HepG2 (cell line): ENCODE data around the gene HDDC2. TPM values are rescaled to one million over a fixed set of nuclear protein-coding genes. Genes with fewer than 3 reads are reported as not detected.
A peak's percentile ranks its signal among the peaks of the same experiment; 100 is the strongest.

Experiments
- ATAC-seq: fragments of 200-7000 bp; cut with Tn5 transposase; 3 replicates; pipeline ENCODE4 v1.9.1; 2020; ENCODE audit warnings: mild to moderate bottlenecking, moderate library complexity
- BruUV-seq: library from RNA; stranded (reverse); fragments of 400-500 nt; replicated peaks from 2 replicates; lab custom pipeline; 2021; lab: Mats Ljungman, UMichigan
- CTCF ChIA-PET: fragments of 300-600 bp; formaldehyde crosslinking; extraction: SDS; loops from one replicate; lab custom pipeline; 2021; ENCODE audit warnings: low total read pairs, inconsistent platforms, low intra/inter-chr PET ratio; lab: Yijun Ruan, JAX
- POLR2A ChIA-PET: fragments of 350-600 bp; sonication (Branson Sonifier 250); formaldehyde crosslinking; loops from one replicate; lab custom pipeline; 2020; ENCODE audit warnings: antibody characterized with exemption, inconsistent platforms; lab: Yijun Ruan, JAX
- DNase-seq: peaks from one replicate; pipeline ENCODE4 v3.0.0-alpha.2; 2015; ENCODE audit warnings: low spot score
- FAIRE-seq: peaks from 3 replicates; lab custom pipeline; 2011; peaks lifted over from hg19 to GRCh38; lab: Jason Lieb, UNC
- H2AFZ ChIP-seq: one replicate; pipeline ENCODE4 v1.6.1; 2011; ENCODE audit warnings: low read length, inconsistent platforms
- H3K27ac ChIP-seq: fragments of 300-600 bp; 3 replicates; pipeline ENCODE4 v1.8.0; 2011; ENCODE audit warnings: mixed run types, mild to moderate bottlenecking, mixed read lengths, low read length, inconsistent platforms; ENCODE audit not compliant: insufficient read depth; ENCODE audit errors: extremely low read length
- H3K27me3 ChIP-seq, 2 experiments: fragments of 200-600 bp in 1 of 2; 2 replicates in 1 of 2; 3 replicates in 1 of 2; pipeline versions ENCODE4 v1.6.0 to v1.8.0; 2011; ENCODE audit warnings: low read length in 2 of 2, mild to moderate bottlenecking in 2 of 2, moderate library complexity in 2 of 2, inconsistent platforms in 1 of 2; ENCODE audit not compliant: insufficient read depth in 2 of 2, control insufficient read depth in 1 of 2
- H3K36me3 ChIP-seq, 2 experiments: fragments of 200-600 bp in 1 of 2; replicated peaks in 1 of 2; 2 replicates in 1 of 2; 3 replicates in 1 of 2; pipeline versions ENCODE4 v1.5.1 to v1.8.0; 2011; ENCODE audit warnings: low read length in 2 of 2, inconsistent platforms in 1 of 2; ENCODE audit not compliant: insufficient read depth in 2 of 2, control insufficient read depth in 1 of 2
- H3K4me1 ChIP-seq: 2 replicates; pipeline ENCODE4 v1.5.1; 2012; ENCODE audit warnings: low read length, inconsistent platforms; ENCODE audit not compliant: insufficient read depth
- H3K4me2 ChIP-seq: 2 replicates; pipeline ENCODE4 v1.6.0; 2011; ENCODE audit warnings: low read depth, low read length, inconsistent platforms
- H3K4me3 ChIP-seq, 3 experiments: fragments of 200-600 bp in 1 of 3; sonication (generic), shearing (Covaris generic) in 1 of 3; replicated peaks in 1 of 3; 2 replicates each; pipeline ENCODE4 v1.5.1; 2011 to 2016; ENCODE audit warnings: low read length in 3 of 3, inconsistent platforms in 2 of 3, low read depth in 2 of 3, mild to moderate bottlenecking in 2 of 3, control low read depth in 1 of 3, mixed read lengths in 1 of 3; ENCODE audit not compliant: insufficient read depth in 1 of 3
- H3K79me2 ChIP-seq: one replicate; pipeline ENCODE4 v1.6.1; 2011; ENCODE audit warnings: low read length, inconsistent platforms; ENCODE audit not compliant: insufficient read depth
- H3K9ac ChIP-seq: 2 replicates; pipeline ENCODE4 v1.6.0; 2011; ENCODE audit warnings: mild to moderate bottlenecking, low read depth, low read length, inconsistent platforms; ENCODE audit not compliant: insufficient read depth
- H3K9me3 ChIP-seq: 2 replicates; pipeline ENCODE4 v1.5.1; 2012; ENCODE audit warnings: mild to moderate bottlenecking, low read length
- H4K20me1 ChIP-seq: 2 replicates; pipeline ENCODE4 v1.6.0; 2011; ENCODE audit warnings: inconsistent platforms, mild to moderate bottlenecking, low read length, moderate library complexity; ENCODE audit not compliant: insufficient read depth
- ATF7 ChIP-seq, 2 experiments: fragments of 450-650 bp in 1 of 2; sonication (generic) in 1 of 2; formaldehyde crosslinking in 1 of 2; IDR thresholded peaks; 2 replicates each; pipeline versions ENCODE4 v1.4.0 to v1.6.1; 2016 to 2020; ENCODE audit warnings: antibody characterized with exemption in 1 of 2, mild to moderate bottlenecking in 1 of 2, missing genetic modification reagents in 1 of 2
- CBX2 ChIP-seq, 2 experiments: fragments of 200-600 bp in 1 of 2; sonication (generic); formaldehyde crosslinking in 1 of 2; IDR thresholded peaks; 2 replicates each; pipeline versions ENCODE4 v1.7.0 to v1.8.1; 2018 to 2022; ENCODE audit warnings: low read depth in 2 of 2, low read length in 1 of 2, mild to moderate bottlenecking in 1 of 2, missing genetic modification reagents in 1 of 2
- IRX3 ChIP-seq: sonication (generic); formaldehyde crosslinking; IDR thresholded peaks from 2 replicates; pipeline ENCODE4 v1.8.1; 2023; ENCODE audit warnings: mild to moderate bottlenecking, low read depth, missing genetic modification reagents, borderline replicate concordance
- NR2F1 ChIP-seq, 2 experiments: fragments of 450-650 bp in 1 of 2; formaldehyde crosslinking in 1 of 2; IDR thresholded peaks; 2 replicates each; pipeline versions ENCODE4 v1.5.0 to v1.6.1; 2016 to 2020; ENCODE audit warnings: mild to moderate bottlenecking in 1 of 2, missing compliant biosample characterization in 1 of 2, missing genetic modification reagents in 1 of 2, moderate library complexity in 1 of 2
- ZKSCAN8 ChIP-seq: IDR thresholded peaks from 2 replicates; pipeline ENCODE4 v1.6.1; 2016; ENCODE audit warnings: borderline replicate concordance, missing genetic modification reagents, missing compliant biosample characterization
- ZNF747 ChIP-seq: sonication (generic); formaldehyde crosslinking; IDR thresholded peaks from 2 replicates; pipeline ENCODE4 v1.8.1; 2023; ENCODE audit warnings: missing genetic modification reagents, mild to moderate bottlenecking, borderline replicate concordance
- WGBS: methylation state at CpG from one replicate; pipeline ENCODE4 v1.1.6; 2017; ENCODE audit warnings: low lambda C conversion rate; 5-methylcytosine and 5-hydroxymethylcytosine counted together
- in situ Hi-C: cut with HindIII; loops from 2 replicates; pipeline ENCODE4 v1.10.0; 2017; ENCODE audit warnings: low pct_unique_long_range_greater_than_20kb; ENCODE audit not compliant: extremely low pct_ligation_motif_present
- intact Hi-C: fragments of 100-400 bp; cut with micrococcal nuclease; formaldehyde crosslinking; loops from one replicate; pipeline ENCODE4 v1.10.0; 2022; ENCODE audit not compliant: unreplicated experiment
- polyA plus RNA-seq, 8 experiments: library from polyadenylated mRNA; depleted of rRNA in 3 of 8; stranded (reverse) in 7 of 8; unstranded in 1 of 8; fragments of >200 nt; fragmentation: Illumina TruSeq in 4 of 8; extraction: Trizol in 4 of 8; gene quantifications; 2 replicates each; pipeline versions ENCODE4 v1.2.1 to v1.2.3, GENCODE V29; 2011 to 2016; ENCODE audit warnings: low read depth in 4 of 8, missing spikeins in 1 of 8, mixed read lengths in 1 of 8; ENCODE audit not compliant: insufficient read depth in 1 of 8
- total RNA-seq, 5 experiments: library from RNA; depleted of rRNA; stranded (reverse); fragments of >200 nt; fragmentation: Illumina TruSeq; extraction: Trizol; gene quantifications; 2 replicates each; pipeline ENCODE4 v1.2.3, GENCODE V29; 2016; ENCODE audit warnings: low read depth in 1 of 5
- TF ChIP-seq, protein P1 (sequence below): IDR thresholded peaks from 2 replicates; pipeline ENCODE4 v1.6.1; 2012; ENCODE audit warnings: inconsistent platforms

The HDDC2 gene
- total and polyA plus RNA-seq, 2 of the 13 experiments (the other 11 are each of a cell fraction or from before 2014, with no cell fraction given): 76.7 to 78.7 TPM

DNA sequence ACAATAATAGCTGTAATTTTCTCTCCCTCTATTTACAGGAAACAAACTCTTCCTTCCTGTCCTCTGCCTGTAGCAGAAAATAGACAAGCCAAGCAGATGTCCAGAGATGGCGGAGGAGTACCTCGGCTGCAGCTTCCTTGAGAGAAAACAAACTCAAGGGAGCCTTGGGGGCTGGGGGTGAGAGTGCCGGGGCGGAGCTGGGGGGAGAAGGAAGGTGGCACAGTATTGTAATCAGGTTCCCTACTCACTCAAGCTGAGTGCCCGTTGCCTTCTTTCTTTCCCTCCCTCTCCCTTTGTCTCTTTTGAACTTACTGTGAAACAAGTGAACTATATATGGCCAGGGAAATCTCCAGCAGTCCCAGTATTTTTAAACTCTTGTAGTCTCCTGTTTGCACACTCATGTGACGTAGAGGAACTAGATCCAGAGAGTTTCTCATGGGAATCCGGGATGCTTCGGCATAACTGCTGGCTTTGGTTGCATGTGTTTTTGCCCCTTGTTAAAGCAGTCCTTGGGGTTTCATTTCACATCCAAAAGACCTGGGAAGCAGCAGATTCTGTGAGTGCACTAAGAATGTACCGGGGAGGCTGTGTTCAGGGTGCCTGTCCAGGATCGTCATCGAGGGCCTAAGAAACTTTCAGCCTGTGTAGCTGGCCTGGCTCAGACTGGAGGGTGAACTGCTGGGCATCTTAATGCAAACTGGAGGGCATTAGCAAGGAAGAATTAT lies 44.6 kb upstream of the HDDC2 start:
- no peaks in the 10 kb centered on the region for H4K20me1 ChIP-seq
- no peak overlapping the region for H3K4me2 ChIP-seq
- POLR2A ChIA-PET: no interaction called here
- DNase-seq: no peak
- no peak for TF ChIP-seq NR2F1 (CRISPR knock-in tag; IDR thresholded peaks at IDR 0.05)
- no peak for TF ChIP-seq ZKSCAN8 (CRISPR knock-in tag)
- TF ChIP-seq, protein P1, sequence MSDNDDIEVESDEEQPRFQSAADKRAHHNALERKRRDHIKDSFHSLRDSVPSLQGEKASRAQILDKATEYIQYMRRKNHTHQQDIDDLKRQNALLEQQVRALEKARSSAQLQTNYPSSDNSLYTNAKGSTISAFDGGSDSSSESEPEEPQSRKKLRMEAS: no peak
- no peak for TF ChIP-seq IRX3
- no peak overlapping the region for H3K9ac ChIP-seq
- CTCF ChIA-PET: no interaction called here
- in situ Hi-C loops: no loop called here
- H3K4me3 ChIP-seq: no peak overlapping the region
- H3K27me3 ChIP-seq: peaks cover 2 to 24% of the 10 kb centered on the region in 2 experiments
- H3K4me1 ChIP-seq: no peaks in the 10 kb centered on the region
- no peaks in the 10 kb centered on the region for H3K79me2 ChIP-seq
- no peak for FAIRE-seq
- intact Hi-C loops: no loop called here
- no peaks in the 10 kb centered on the region for H3K9me3 ChIP-seq
- no peak overlapping the region for H2AFZ ChIP-seq
- H3K27ac ChIP-seq: no peak overlapping the region
- 8% methylated on average over 11 of the region's 11 CpGs for WGBS
- ATAC-seq: no peak
- no TSS peak for BruUV-seq
- no peaks in the 10 kb centered on the region for H3K36me3 ChIP-seq

GRCh38 chr6:125341460-125341859 lies 39.7 kb upstream of the HDDC2 start:
- Histone ChIP-seq H3K27me3 (peaks cover 2 to 16% of the 10 kb centered on the region in 2 experiments; a peak in 4 of 5 replicates), H3K4me3 (no peak overlapping the region), H4K20me1 (no peaks in the 10 kb centered on the region), H3K9ac (no peak overlapping the region), H3K9me3 (no peaks in the 10 kb centered on the region), H3K4me1 (no peaks in the 10 kb centered on the region), H3K79me2 (no peaks in the 10 kb centered on the region), H3K4me2 (no peak overlapping the region), H3K36me3 (no peaks in the 10 kb centered on the region), H2AFZ (no peak overlapping the region), H3K27ac (no peak overlapping the region)
- 19% methylated on average over 2 of the region's 2 CpGs for WGBS
- no TSS peak for BruUV-seq
- intact Hi-C loops: no loop called here
- FAIRE-seq (no peak), DNase-seq (no peak), ATAC-seq (no peak)
- TF ChIP-seq CBX2 (IDR thresholded peaks at IDR 0.05; ENCODE audit: low read depth, low read length): no peak
- no peak for TF ChIP-seq CBX2 (CRISPR knock-in tag; IDR thresholded peaks at IDR 0.05; ENCODE audit: low read depth)
- no peak for TF ChIP-seq ZNF747
- peak; percentile 78 for TF ChIP-seq ATF7 (IDR thresholded peaks at IDR 0.05)
- TF ChIP-seq ATF7 (CRISPR knock-in tag; IDR thresholded peaks at IDR 0.05): no peak
- POLR2A ChIA-PET: no interaction called here
- CTCF ChIA-PET: no interaction called here
- in situ Hi-C loops: no loop called here
